Endothelial cell of umbilical vein (primary cell): Measurements from ENCODE around the gene MEOX2.

Experiments used
- CTCF ChIP-seq, 2 donors: IDR thresholded peaks; 1 replicate in 1 of 2; 2 replicates in 1 of 2; pipeline ENCODE4 v1.5.1; 2011; ENCODE audit warnings: low read length in 2 of 2, mild to moderate bottlenecking in 2 of 2, moderate library complexity in 2 of 2, control low read depth in 1 of 2, inconsistent platforms in 1 of 2, low read depth in 1 of 2; ENCODE audit not compliant: insufficient read depth in 1 of 2; ENCODE audit errors: extremely low read depth in 1 of 2
- EZH2 ChIP-seq: IDR thresholded peaks from 2 replicates; pipeline ENCODE4 v1.6.1; 2012; ENCODE audit warnings: borderline replicate concordance, low read depth, mild to moderate bottlenecking, moderate library complexity, low read length, inconsistent platforms; ENCODE audit not compliant: severe bottlenecking
- MYC ChIP-seq: IDR thresholded peaks from one replicate; pipeline ENCODE4 v1.6.1; 2011; ENCODE audit warnings: mild to moderate bottlenecking, low read depth, low read length

DNA sequence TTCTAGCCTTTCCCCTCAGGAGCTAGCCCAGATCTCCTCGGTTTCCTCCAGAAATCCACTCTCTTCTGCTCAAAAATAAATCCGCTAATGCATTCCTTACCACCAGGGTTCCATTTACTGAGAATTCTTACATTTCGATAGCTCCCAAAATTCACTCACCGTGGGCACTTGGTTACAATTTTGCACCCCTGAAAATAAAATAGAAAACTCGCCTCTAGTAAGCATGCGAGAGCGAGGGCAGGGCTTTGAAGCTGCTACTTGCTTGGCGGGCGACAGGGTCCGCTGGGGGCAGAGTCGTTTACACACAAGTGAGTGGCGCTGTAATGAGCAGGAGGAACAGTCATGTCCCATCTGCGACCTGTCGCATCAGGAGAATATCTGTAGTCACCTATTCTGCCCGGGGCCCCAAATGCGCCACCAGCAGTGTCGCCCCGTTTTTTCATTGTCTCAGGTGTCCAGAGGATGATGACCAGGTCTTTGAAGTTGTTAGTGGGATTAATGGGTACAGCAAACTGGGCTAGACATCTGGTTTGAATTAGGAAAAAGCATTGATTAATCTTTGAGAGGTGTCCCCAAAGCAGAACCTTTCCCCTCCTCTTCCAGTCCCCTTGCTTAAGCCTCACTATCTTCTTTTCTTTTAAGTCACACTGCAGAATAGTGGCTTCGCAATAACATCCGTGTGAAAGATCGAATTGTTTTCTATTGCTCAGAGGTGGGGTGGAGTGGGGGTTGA, 1.2 kb upstream of the MEOX2 start:
- TF ChIP-seq CTCF (IDR thresholded peaks at IDR 0.05; ENCODE audit: extremely low read depth in 1 of 2, insufficient read depth in 1 of 2, low read depth in 1 of 2, low read length in 2 of 2) = peak; percentile 7 to 14
- TF ChIP-seq EZH2 = no peak
- no peak for TF ChIP-seq MYC
